Posterior vena cava (tissue), 2 donors: ENCODE data around the gene ASAH2. TPM values are rescaled to one million over a fixed set of nuclear protein-coding genes. Genes with fewer than 3 reads are reported as not detected.

Experiments
- DNase-seq: peaks from one replicate; pipeline ENCODE4 v3.0.0-alpha.2; 2020; ENCODE audit warnings: low spot score
- intact Hi-C, 2 donors: fragments of 100-400 bp; cut with DNase I; formaldehyde crosslinking; loops; one replicate each; pipeline versions ENCODE4 v1.14.1 to v1.14.2; 2022 to 2023
- total RNA-seq, 2 donors: library from RNA; stranded (reverse); fragmentation: NEBNext Ultra II Directional; extraction: Animal tissue kit (Norgen Biotek cat#: 25700); gene quantifications; one replicate each; pipeline ENCODE4 v1.2.1, GENCODE V29; 2021
- donor health status: DM: yes; HTN: yes; CAD: no.
- donor health status: DM: yes; HTN: yes; CAD: no.

ASAH2 gene
- total RNA-seq, 2 donors from 2014 or later: 1.9 to 2.6 TPM

- no peak for DNase-seq
- intact Hi-C loops: no loop called here
Observed at GRCh38 chr10:50216894-50217293, 34.4 kb downstream of the ASAH2 start.

- intact Hi-C loops: no loop called here
- DNase-seq: no peak
Observed at GRCh38 chr10:50216418-50216817, 34.9 kb downstream of the ASAH2 start.

GRCh38 chr10:50211670-50212069, 39.6 kb downstream of the ASAH2 start:
- intact Hi-C loops: no loop called here

GRCh38 chr10:50210876-50211275, 40.4 kb downstream of the ASAH2 start:
- no peak for DNase-seq
- intact Hi-C loops: no loop called here

More at GRCh38 chr10:50211670-50212069, 39.6 kb downstream of the ASAH2 start:
- DNase-seq: no peak

Other genes with a start within 250 kb of the ASAH2 start
- gene WASHC2A, start 183.6 kb downstream of the ASAH2 start, total RNA-seq: 10 to 100 TPM; 26.7 to 33.5 TPM